Stomach (tissue), 4 donors: ENCODE data around the gene KIZ.

ENCODE experiments used
- EP300 ChIP-seq: sonication (generic); formaldehyde crosslinking; IDR thresholded peaks from one replicate; pipeline ENCODE4 v1.6.1; 2017; ENCODE audit warnings: antibody characterized with exemption
- POLR2A ChIP-seq, 4 donors: fragments of 450-650 bp; IDR thresholded peaks; one replicate each; pipeline ENCODE4 v1.6.1; 2016; ENCODE audit warnings: antibody characterized with exemption in 4 of 4, control low read depth in 2 of 4, mild to moderate bottlenecking in 1 of 4, moderate library complexity in 1 of 4
- POLR2AphosphoS5 ChIP-seq, 3 donors: sonication (generic); formaldehyde crosslinking; IDR thresholded peaks; one replicate each; pipeline ENCODE4 v1.6.1; 2016; ENCODE audit warnings: antibody characterized with exemption in 3 of 3
- TF ChIP-seq, protein P1 (sequence below), 7 experiments: fragments of 450-650 bp in 4 of 7; fragments of 200-600 bp in 3 of 7; sonication (generic) in 3 of 7; IDR thresholded peaks; one replicate each; pipeline ENCODE4 v1.5.1; 2016 to 2019; ENCODE audit warnings: antibody characterized with exemption in 7 of 7, control low read depth in 2 of 7, mild to moderate bottlenecking in 1 of 7

DNA sequence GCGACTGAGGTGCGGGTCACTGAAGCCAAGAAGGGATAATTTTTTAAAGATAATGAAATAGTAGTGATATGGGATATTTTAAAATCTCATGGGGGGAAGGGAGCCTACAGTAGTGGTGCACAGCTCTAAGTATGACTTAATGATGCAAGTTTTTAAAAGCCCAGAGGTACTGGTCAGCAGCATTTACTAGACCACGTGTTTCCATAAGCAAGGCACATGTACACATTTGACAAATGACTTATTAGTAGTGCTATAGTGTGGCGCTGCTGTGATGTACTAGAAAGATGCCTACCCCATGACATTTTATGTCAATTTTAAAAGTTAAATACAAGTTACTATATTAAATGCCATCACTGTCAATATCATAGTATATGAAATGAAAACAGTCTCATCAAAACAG is 12.2 kb upstream of the KIZ start:
- TF ChIP-seq, protein P1, sequence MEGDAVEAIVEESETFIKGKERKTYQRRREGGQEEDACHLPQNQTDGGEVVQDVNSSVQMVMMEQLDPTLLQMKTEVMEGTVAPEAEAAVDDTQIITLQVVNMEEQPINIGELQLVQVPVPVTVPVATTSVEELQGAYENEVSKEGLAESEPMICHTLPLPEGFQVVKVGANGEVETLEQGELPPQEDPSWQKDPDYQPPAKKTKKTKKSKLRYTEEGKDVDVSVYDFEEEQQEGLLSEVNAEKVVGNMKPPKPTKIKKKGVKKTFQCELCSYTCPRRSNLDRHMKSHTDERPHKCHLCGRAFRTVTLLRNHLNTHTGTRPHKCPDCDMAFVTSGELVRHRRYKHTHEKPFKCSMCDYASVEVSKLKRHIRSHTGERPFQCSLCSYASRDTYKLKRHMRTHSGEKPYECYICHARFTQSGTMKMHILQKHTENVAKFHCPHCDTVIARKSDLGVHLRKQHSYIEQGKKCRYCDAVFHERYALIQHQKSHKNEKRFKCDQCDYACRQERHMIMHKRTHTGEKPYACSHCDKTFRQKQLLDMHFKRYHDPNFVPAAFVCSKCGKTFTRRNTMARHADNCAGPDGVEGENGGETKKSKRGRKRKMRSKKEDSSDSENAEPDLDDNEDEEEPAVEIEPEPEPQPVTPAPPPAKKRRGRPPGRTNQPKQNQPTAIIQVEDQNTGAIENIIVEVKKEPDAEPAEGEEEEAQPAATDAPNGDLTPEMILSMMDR (IDR thresholded peaks at IDR 0.05) = no peak
- TF ChIP-seq POLR2A (IDR thresholded peaks at IDR 0.05) (no peak), POLR2AphosphoS5 (IDR thresholded peaks at IDR 0.05) (no peak), EP300 (no peak)
